Measurements from ENCODE around the gene MBD5.

Gene MBD5

GRCh38 chr2:148391324-148391723 is 370.4 kb downstream of the MBD5 start:
- Histone ChIP-seq H3K4me3 (ENCODE audit: low read length in 2 of 2) (no peak overlapping the region), H3K4me1 (ENCODE audit: control insufficient read depth in 2 of 2, insufficient read depth in 1 of 2, low read depth in 1 of 2, low read length in 2 of 2) (no peaks in the 10 kb centered on the region), H2BK120ac (ENCODE audit: low read depth, low read length) (no peak overlapping the region), H2BK15ac (ENCODE audit: low read length) (no peak overlapping the region), H3K14ac (ENCODE audit: low read length) (no peak overlapping the region), H2AFZ (ENCODE audit: low read length) (no peak overlapping the region), H4K8ac (ENCODE audit: low read depth, low read length) (no peak overlapping the region), H3K27ac (replicated peaks; ENCODE audit: low read length) (no peak overlapping the region), H4K91ac (ENCODE audit: low read depth, low read length, poor library complexity) (no peak overlapping the region), H2BK5ac (ENCODE audit: low read length) (no peak overlapping the region), H3K4ac (ENCODE audit: low read length) (no peak overlapping the region), H3K27me3 (ENCODE audit: control insufficient read depth in 3 of 3, insufficient read depth in 3 of 3, low read depth in 1 of 3, low read length in 3 of 3) (no peaks in the 10 kb centered on the region), H3K18ac (ENCODE audit: low read length) (no peak overlapping the region), H3K9ac (ENCODE audit: low read depth, low read length, poor library complexity) (no peak overlapping the region), H2BK12ac (ENCODE audit: low read length) (no peak overlapping the region), H3K79me1 (ENCODE audit: low read depth, low read length) (no peaks in the 10 kb centered on the region), H2AK5ac (ENCODE audit: low read depth, low read length) (no peak overlapping the region), H3K36me3 (replicated peaks in 1 of 2; ENCODE audit: control insufficient read depth in 2 of 2, insufficient read depth in 2 of 2, low read length in 2 of 2) (no peaks in the 10 kb centered on the region), H3K9me3 (replicated peaks in 1 of 2; ENCODE audit: control insufficient read depth in 2 of 2, insufficient read depth in 1 of 2, low read depth in 1 of 2, low read length in 2 of 2) (no peaks in the 10 kb centered on the region), H3K4me2 (ENCODE audit: insufficient read depth, low read length, poor library complexity, severe bottlenecking) (no peak overlapping the region), H3K23ac (ENCODE audit: low read depth, low read length, poor library complexity) (no peak overlapping the region)
- WGBS, 2 donors (ENCODE audit: extremely low coverage in 2 of 2, insufficient read length in 2 of 2, insufficient replicate concordance in 1 of 2), result no CpG with 5 or more reads among the region's 1 CpG
- DNase-seq (ENCODE audit: low spot score), result no peak

- Histone ChIP-seq H4K91ac (ENCODE audit: low read depth, low read length, poor library complexity) (no peak overlapping the region), H3K14ac (ENCODE audit: low read length) (no peak overlapping the region), H2AK5ac (ENCODE audit: low read depth, low read length) (no peak overlapping the region), H3K9me3 (replicated peaks in 1 of 2; ENCODE audit: control insufficient read depth in 2 of 2, insufficient read depth in 1 of 2, low read depth in 1 of 2, low read length in 2 of 2) (no peaks in the 10 kb centered on the region), H3K23ac (ENCODE audit: low read depth, low read length, poor library complexity) (no peak overlapping the region), H3K4me2 (ENCODE audit: insufficient read depth, low read length, poor library complexity, severe bottlenecking) (no peak overlapping the region), H3K27me3 (ENCODE audit: control insufficient read depth in 3 of 3, insufficient read depth in 3 of 3, low read depth in 1 of 3, low read length in 3 of 3) (no peaks in the 10 kb centered on the region), H3K18ac (ENCODE audit: low read length) (no peak overlapping the region), H2AFZ (ENCODE audit: low read length) (no peak overlapping the region), H3K27ac (replicated peaks; ENCODE audit: low read length) (no peak overlapping the region), H2BK120ac (ENCODE audit: low read depth, low read length) (no peak overlapping the region), H3K4me1 (ENCODE audit: control insufficient read depth in 2 of 2, insufficient read depth in 1 of 2, low read depth in 1 of 2, low read length in 2 of 2) (no peaks in the 10 kb centered on the region), H4K8ac (ENCODE audit: low read depth, low read length) (no peak overlapping the region), H3K4me3 (ENCODE audit: low read length in 2 of 2) (no peak overlapping the region), H3K79me1 (ENCODE audit: low read depth, low read length) (no peaks in the 10 kb centered on the region), H2BK12ac (ENCODE audit: low read length) (no peak overlapping the region), H3K36me3 (replicated peaks in 1 of 2; ENCODE audit: control insufficient read depth in 2 of 2, insufficient read depth in 2 of 2, low read length in 2 of 2) (no peaks in the 10 kb centered on the region), H3K4ac (ENCODE audit: low read length) (no peak overlapping the region), H2BK5ac (ENCODE audit: low read length) (no peak overlapping the region), H3K9ac (ENCODE audit: low read depth, low read length, poor library complexity) (no peak overlapping the region), H2BK15ac (ENCODE audit: low read length) (no peak overlapping the region)
- no peak for DNase-seq (ENCODE audit: low spot score)
- WGBS, 2 donors (ENCODE audit: extremely low coverage in 2 of 2, insufficient read length in 2 of 2, insufficient replicate concordance in 1 of 2), result no CpG with 5 or more reads among the region's 1 CpG
Measured at GRCh38 chr2:148402786-148403185, 381.9 kb downstream of the MBD5 start.

DNA sequence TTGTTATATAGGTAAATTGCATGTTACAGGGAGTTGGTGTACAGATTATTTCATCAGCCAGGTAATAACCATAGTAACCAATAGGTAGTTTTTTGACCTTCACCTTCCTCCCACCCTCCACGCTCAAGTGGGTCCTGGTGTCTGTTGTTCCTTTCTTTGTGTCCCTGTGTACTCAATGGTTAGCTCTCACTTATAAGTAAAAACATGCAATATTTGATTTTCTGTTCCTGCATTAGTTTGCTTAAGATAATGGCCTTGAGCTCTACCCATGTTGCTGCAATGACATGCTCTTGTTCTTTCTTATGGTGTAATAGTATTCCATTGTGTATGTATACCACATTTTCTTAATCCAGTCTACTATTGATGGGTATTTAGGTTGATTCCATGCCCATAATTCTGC is 390.0 kb downstream of the MBD5 start:
- Histone ChIP-seq H3K18ac (ENCODE audit: low read length) (no peak overlapping the region), H3K4me3 (ENCODE audit: low read length in 2 of 2) (no peak overlapping the region)
- no peak for DNase-seq (ENCODE audit: low spot score)

DNA sequence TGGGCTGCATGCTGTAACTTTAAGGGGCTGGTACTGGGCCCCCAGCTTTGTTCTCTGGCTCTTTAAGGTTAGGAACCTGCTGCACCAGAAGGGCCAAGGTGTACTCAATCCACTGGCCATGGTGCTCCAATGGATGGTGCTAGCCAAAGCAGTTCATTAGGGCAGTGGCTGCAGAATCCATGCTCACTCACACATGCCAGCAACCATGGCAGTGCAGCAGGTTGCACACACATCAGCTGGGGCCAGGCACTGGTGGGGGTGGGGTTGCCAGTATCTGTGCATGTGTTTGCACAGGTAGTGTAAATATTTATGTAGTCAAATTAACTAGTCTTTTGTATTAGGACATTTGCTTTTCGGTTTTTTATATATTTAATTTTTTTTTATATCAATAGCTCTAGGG is 395.4 kb downstream of the MBD5 start:
- no peak overlapping the region for H2BK120ac ChIP-seq (ENCODE audit: low read depth, low read length)
- H3K36me3 ChIP-seq (replicated peaks in 1 of 2; ENCODE audit: control insufficient read depth in 2 of 2, insufficient read depth in 2 of 2, low read length in 2 of 2), result no peaks in the 10 kb centered on the region
- no peak overlapping the region for H2AFZ ChIP-seq (ENCODE audit: low read length)
- no peak overlapping the region for H4K91ac ChIP-seq (ENCODE audit: low read depth, low read length, poor library complexity)
- DNase-seq (ENCODE audit: low spot score), result no peak
- no peak overlapping the region for H2BK12ac ChIP-seq (ENCODE audit: low read length)
- H3K4ac ChIP-seq (ENCODE audit: low read length), result no peak overlapping the region
- H3K27ac ChIP-seq (replicated peaks; ENCODE audit: low read length), result no peak overlapping the region
- H2BK5ac ChIP-seq (ENCODE audit: low read length), result no peak overlapping the region
- no CpG with 5 or more reads among the region's 1 CpG for WGBS, 2 donors (ENCODE audit: extremely low coverage in 2 of 2, insufficient read length in 2 of 2, insufficient replicate concordance in 1 of 2)
- H2BK15ac ChIP-seq (ENCODE audit: low read length), result no peak overlapping the region
- no peaks in the 10 kb centered on the region for H3K27me3 ChIP-seq (ENCODE audit: control insufficient read depth in 3 of 3, insufficient read depth in 3 of 3, low read depth in 1 of 3, low read length in 3 of 3)
- H3K23ac ChIP-seq (ENCODE audit: low read depth, low read length, poor library complexity), result no peak overlapping the region
- H3K9me3 ChIP-seq (replicated peaks in 1 of 2; ENCODE audit: control insufficient read depth in 2 of 2, insufficient read depth in 1 of 2, low read depth in 1 of 2, low read length in 2 of 2), result peaks cover 2 to 18% of the 10 kb centered on the region in 2 donors
- no peak overlapping the region for H3K4me3 ChIP-seq (ENCODE audit: low read length in 2 of 2)
- no peak overlapping the region for H3K4me2 ChIP-seq (ENCODE audit: insufficient read depth, low read length, poor library complexity, severe bottlenecking)
- peaks cover 4% of the 10 kb centered on the region for H3K79me1 ChIP-seq (ENCODE audit: low read depth, low read length)
- H3K14ac ChIP-seq (ENCODE audit: low read length), result no peak overlapping the region
- H3K9ac ChIP-seq (ENCODE audit: low read depth, low read length, poor library complexity), result no peak overlapping the region
- H3K4me1 ChIP-seq (ENCODE audit: control insufficient read depth in 2 of 2, insufficient read depth in 1 of 2, low read depth in 1 of 2, low read length in 2 of 2), result no peaks in the 10 kb centered on the region
- H2AK5ac ChIP-seq (ENCODE audit: low read depth, low read length), result no peak overlapping the region
- no peak overlapping the region for H4K8ac ChIP-seq (ENCODE audit: low read depth, low read length)
- H3K18ac ChIP-seq (ENCODE audit: low read length), result no peak overlapping the region

More for the DNA sequence above, 390.0 kb downstream of the MBD5 start:
- Histone ChIP-seq H2AFZ (ENCODE audit: low read length) (no peak overlapping the region), H4K8ac (ENCODE audit: low read depth, low read length) (no peak overlapping the region), H2BK5ac (ENCODE audit: low read length) (no peak overlapping the region), H2BK15ac (ENCODE audit: low read length) (no peak overlapping the region), H2AK5ac (ENCODE audit: low read depth, low read length) (no peak overlapping the region), H3K4me2 (ENCODE audit: insufficient read depth, low read length, poor library complexity, severe bottlenecking) (no peak overlapping the region), H3K27ac (replicated peaks; ENCODE audit: low read length) (no peak overlapping the region), H3K36me3 (replicated peaks in 1 of 2; ENCODE audit: control insufficient read depth in 2 of 2, insufficient read depth in 2 of 2, low read length in 2 of 2) (no peaks in the 10 kb centered on the region), H3K27me3 (ENCODE audit: control insufficient read depth in 3 of 3, insufficient read depth in 3 of 3, low read depth in 1 of 3, low read length in 3 of 3) (no peaks in the 10 kb centered on the region), H3K9me3 (replicated peaks in 1 of 2; ENCODE audit: control insufficient read depth in 2 of 2, insufficient read depth in 1 of 2, low read depth in 1 of 2, low read length in 2 of 2) (peaks cover 0 to 15% of the 10 kb centered on the region in 2 donors), H3K14ac (ENCODE audit: low read length) (no peak overlapping the region), H3K4ac (ENCODE audit: low read length) (no peak overlapping the region), H2BK120ac (ENCODE audit: low read depth, low read length) (no peak overlapping the region), H2BK12ac (ENCODE audit: low read length) (no peak overlapping the region), H4K91ac (ENCODE audit: low read depth, low read length, poor library complexity) (no peak overlapping the region), H3K23ac (ENCODE audit: low read depth, low read length, poor library complexity) (no peak overlapping the region), H3K79me1 (ENCODE audit: low read depth, low read length) (no peaks in the 10 kb centered on the region), H3K4me1 (ENCODE audit: control insufficient read depth in 2 of 2, insufficient read depth in 1 of 2, low read depth in 1 of 2, low read length in 2 of 2) (no peaks in the 10 kb centered on the region), H3K9ac (ENCODE audit: low read depth, low read length, poor library complexity) (no peak overlapping the region)
- WGBS, 2 donors (ENCODE audit: extremely low coverage in 2 of 2, insufficient read length in 2 of 2, insufficient replicate concordance in 1 of 2), result no CpG with 5 or more reads among the region's 1 CpG
